ENCODE results near the gene CCDC88A.
"Not testable (repeated sequence)": the region's sequence is repeated elsewhere in the genome, so short reads cannot be mapped to it uniquely, and the experiment has no call there.

CCDC88A gene

DNA sequence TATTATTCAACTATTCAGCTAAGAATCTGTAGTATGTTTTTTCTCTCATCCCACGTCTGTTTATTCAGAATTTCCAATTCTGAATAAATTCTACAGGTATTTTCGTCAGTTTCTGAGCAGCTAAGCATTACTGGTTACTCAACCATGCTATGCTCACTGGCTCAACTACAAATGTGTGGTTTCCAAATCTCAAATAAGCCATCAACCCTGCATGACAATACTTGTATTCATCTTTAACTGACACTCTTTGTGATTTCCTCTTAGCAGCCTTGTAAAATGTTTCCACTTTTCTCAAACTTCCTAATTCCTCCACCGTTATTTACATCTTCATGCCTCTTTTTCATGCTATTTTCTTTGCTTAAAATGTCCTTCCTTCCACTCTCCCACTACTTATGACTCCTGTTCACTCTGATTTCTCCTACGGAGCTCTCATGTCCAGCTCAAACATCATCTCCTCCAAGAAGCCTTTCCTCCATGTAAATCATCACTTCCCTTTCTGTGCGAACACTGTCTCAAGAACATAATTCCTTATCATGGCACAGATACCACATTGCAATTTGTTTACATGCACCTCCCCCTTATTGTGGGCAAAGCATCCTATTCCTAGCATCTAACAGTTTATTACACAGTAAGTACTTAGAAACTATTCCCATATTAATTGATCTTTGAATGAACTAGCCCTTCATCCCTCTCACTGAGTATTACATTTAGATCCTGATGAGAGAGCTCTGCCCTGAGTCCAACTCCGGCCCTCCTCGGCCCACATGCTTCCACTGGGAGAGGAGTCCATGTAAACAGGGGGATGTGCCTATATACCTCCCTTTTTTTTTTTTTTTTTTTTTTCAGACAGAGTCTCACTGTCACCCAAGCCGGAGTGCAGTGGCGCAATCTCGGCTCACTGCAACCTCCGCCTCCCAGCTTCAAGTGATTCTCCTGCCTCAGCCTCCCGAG, 10.5 kb downstream of the CCDC88A start:
- peaks cover 17% of the 10 kb centered on the region for H3K36me3 Mint-ChIP-seq
- peak overlapping the region; percentile 18 for H3K27ac Mint-ChIP-seq
- peak; percentile 62 for ATAC-seq
- H3K27me3 Mint-ChIP-seq, result no peaks in the 10 kb centered on the region
- H3K4me3 Mint-ChIP-seq, result peak overlapping the region; percentile 24
- peaks cover 24% of the 10 kb centered on the region for H3K4me1 Mint-ChIP-seq
- no peaks in the 10 kb centered on the region for H3K9me3 Mint-ChIP-seq

DNA sequence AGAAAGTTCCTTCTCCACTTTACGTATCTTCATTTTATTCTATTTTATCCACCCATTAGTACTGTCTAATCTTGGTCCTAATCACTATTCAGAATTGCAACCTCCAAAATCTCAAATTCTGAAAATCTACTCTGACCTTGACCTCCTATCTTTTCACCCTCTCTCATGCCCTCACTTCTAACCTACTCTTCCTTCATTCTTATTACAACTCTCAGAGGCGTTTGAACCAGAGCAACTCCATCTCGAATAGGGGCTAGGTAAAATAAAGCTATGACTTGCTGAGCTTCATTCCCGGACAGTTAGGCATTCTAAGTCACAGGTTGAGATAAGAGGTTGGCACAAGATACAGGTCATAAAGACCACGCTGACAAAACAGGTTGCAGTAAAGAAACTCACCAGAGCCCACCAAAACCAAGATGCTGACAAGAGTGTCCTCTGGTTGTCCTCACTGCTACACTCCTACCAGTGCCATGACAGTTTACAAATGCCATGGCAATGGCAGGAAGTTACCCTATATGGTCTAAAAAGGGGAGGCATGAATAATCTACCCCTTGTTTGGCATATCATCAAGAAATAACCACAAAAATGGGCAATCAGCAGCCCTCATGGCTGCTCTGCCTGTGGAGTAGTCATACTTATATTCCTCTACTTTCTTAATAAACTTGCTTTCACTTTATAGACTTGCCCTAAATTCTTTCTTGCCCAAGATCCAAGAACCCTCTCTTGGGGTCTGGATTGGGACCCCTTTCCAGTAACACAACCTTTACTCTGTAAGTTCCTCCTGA, 11.4 kb downstream of the CCDC88A start:
- no peaks in the 10 kb centered on the region for H3K9me3 Mint-ChIP-seq
- H3K27ac Mint-ChIP-seq, result peak overlapping the region; percentile 18
- H3K36me3 Mint-ChIP-seq, result peaks cover 17% of the 10 kb centered on the region
- no peaks in the 10 kb centered on the region for H3K27me3 Mint-ChIP-seq
- peaks cover 24% of the 10 kb centered on the region for H3K4me1 Mint-ChIP-seq
- H3K4me3 Mint-ChIP-seq, result peak overlapping the region; percentile 24
- ATAC-seq, result no peak

DNA sequence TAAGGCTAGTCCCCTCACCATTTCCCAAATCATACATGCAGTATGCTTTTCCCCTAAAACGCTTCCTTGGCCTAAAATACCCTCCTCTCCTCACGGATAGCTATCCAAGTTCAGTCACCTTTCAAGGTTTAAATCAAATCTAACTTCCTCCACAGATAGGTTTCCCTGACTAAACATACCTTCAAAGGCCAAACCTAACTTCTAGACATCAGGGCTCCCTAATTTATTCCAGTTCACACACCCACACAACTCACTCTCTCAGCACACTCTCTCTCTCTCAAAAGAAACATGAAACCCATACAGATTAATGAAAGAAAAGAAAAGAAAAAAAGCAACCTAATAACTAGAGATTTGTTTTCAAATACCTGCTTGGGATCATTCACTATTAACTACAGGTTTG, 14.5 kb downstream of the CCDC88A start:
- Mint-ChIP-seq H3K27ac (no peak overlapping the region), H3K9me3 (no peaks in the 10 kb centered on the region), H3K36me3 (peaks cover 17% of the 10 kb centered on the region), H3K4me1 (peaks cover 24% of the 10 kb centered on the region), H3K27me3 (no peaks in the 10 kb centered on the region), H3K4me3 (no peak overlapping the region)
- ATAC-seq, result no peak

DNA sequence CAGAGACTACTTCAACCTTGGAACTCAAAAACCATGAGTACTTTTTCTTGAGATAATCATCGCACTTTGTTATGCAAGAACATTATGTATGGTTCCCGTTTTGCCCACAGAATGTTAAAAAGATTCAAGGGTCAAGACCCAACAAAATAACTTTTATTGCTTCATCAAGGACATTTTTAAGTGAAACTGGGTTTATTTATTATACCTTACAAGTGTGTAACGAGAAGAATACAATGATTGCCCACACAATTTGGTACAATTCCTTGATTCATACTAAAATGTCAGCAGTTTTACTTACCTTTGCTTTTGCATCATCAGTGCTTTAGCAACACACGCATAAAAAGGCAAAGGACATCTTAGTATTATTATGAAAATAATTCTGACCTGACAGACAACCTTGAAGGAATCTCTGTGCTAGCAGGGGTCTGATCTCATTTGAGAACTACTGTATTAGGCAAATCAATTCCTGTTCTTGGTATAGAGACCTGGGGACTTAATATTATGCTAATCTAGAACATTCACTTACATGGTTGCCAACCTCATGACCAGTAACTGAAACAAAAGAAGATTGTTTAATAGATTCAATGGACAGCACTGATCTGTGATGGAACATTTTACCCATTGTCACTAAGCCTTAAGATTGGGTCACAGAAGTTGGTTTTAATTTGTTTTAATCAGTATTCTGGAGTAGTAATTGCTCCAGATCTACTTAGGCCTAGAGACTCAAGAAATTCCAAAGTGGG, 16.2 kb downstream of the CCDC88A start:
- peaks cover 17% of the 10 kb centered on the region for H3K36me3 Mint-ChIP-seq
- H3K9me3 Mint-ChIP-seq, result no peaks in the 10 kb centered on the region
- H3K27me3 Mint-ChIP-seq, result no peaks in the 10 kb centered on the region
- H3K27ac Mint-ChIP-seq, result no peak overlapping the region
- no peak overlapping the region for H3K4me3 Mint-ChIP-seq
- no peak for ATAC-seq
- H3K4me1 Mint-ChIP-seq, result peaks cover 13% of the 10 kb centered on the region

DNA sequence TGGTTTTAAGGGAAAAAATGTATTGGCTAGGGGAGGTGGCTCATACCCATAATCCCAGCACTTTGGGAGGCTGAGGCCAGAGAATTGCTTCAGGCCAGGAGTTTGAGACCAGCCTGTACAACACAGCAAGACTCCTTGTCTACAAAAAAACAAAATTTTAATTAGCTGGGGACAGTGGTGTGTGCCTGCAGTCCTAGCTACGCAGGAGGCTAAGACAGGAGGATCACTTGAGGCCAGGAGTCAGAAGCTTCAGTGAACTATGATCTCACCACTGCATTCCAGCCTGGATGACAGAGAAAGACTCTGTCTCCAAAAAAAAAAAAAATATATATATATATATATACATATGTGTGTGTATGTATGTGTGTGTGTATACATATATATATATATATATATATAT, 18.5 kb downstream of the CCDC88A start:
- no peaks in the 10 kb centered on the region for H3K9me3 Mint-ChIP-seq
- H3K4me1 Mint-ChIP-seq, result peaks cover 6% of the 10 kb centered on the region
- no peak for ATAC-seq
- H3K36me3 Mint-ChIP-seq, result peaks cover 12% of the 10 kb centered on the region
- no peak overlapping the region for H3K4me3 Mint-ChIP-seq
- H3K27ac Mint-ChIP-seq, result no peak overlapping the region
- H3K27me3 Mint-ChIP-seq, result no peaks in the 10 kb centered on the region

DNA sequence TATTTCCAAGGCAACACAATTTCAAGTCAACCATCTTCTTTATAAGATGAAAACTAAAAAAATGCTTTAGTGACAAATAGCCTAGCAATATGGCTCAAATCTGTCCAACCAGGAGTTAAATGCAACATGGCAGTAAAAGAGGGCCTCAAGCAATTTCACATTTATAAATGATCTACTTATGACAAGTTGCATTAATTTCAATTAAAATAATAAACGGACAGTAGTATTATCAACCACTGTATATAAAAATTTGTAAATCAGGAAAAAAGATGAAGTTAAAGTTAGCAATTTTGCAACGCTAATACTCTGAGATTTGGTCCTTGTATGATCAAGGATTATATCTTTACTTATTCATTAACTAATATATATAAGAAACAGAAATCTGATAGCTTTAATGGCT, 19.3 kb downstream of the CCDC88A start:
- Mint-ChIP-seq H3K27me3 (no peaks in the 10 kb centered on the region), H3K27ac (no peak overlapping the region), H3K4me1 (peaks cover 5% of the 10 kb centered on the region), H3K36me3 (peaks cover 10% of the 10 kb centered on the region), H3K4me3 (no peak overlapping the region), H3K9me3 (no peaks in the 10 kb centered on the region)
- no peak for ATAC-seq

DNA sequence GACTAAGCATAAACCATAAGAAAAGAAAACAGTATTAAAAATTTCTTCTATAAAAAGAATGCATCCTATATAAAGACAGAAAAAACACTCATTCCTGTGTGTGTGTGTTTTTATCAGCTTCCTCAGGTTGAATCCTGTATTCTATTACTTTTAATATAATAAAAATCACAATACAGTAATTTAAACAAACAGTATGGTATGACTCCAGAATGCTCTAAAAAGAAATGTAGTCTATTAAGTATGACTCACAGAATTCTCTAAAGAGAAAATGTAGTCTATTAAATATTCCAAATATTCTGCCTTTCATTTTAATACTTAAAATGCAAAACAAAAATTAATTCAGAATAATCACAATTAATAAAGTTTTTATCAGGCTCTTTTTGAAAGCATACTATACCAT, 19.8 kb downstream of the CCDC88A start:
- Mint-ChIP-seq H3K9me3 (no peaks in the 10 kb centered on the region), H3K27me3 (no peaks in the 10 kb centered on the region), H3K27ac (no peak overlapping the region), H3K4me3 (no peak overlapping the region), H3K4me1 (no peaks in the 10 kb centered on the region), H3K36me3 (peaks cover 6% of the 10 kb centered on the region)
- ATAC-seq, result no peak

DNA sequence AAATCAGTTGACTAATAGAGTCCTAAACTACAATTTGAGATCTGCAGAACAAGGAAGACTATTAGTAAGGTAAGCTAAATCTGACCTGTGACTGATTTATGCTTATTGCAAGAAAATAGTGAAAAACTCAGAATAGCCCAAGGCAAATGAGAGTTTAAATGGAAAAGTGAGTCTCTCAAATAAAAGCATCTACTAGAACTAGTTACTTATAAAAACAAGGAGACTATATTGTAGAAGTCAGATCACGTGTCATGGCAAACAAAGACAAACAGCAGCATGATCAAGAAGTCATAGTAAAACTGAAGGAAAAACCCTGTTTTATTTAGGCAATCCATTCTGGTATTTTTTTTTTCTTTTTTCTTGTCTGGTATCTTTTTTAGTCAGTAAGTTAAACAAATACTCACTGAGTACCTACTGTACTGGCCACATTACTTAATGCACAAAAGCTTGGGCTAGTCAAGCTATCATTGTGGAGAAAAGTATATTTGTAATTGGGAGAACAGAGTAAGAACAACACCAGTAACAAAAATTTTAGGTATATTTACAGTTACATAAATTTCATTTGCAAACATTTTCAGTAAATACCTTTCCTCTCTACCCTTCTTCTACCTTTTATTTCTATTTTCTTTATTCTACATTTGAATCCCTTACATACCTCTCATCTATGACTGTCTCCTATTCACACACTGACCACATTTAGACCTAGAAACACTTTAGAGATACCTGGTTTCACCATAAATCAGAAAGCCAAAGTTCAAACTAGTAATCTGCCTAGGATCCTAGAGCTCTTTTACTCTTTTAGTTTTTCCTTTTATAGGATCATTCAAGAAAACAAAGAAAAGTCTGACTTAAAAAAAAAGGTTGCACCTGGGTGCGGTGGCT, 23.7 kb downstream of the CCDC88A start:
- no peaks in the 10 kb centered on the region for H3K27me3 Mint-ChIP-seq
- H3K4me3 Mint-ChIP-seq, result no peak overlapping the region
- peaks cover 3% of the 10 kb centered on the region for H3K9me3 Mint-ChIP-seq
- H3K27ac Mint-ChIP-seq, result no peak overlapping the region
- no peaks in the 10 kb centered on the region for H3K4me1 Mint-ChIP-seq
- no peak for ATAC-seq
- peaks cover 8% of the 10 kb centered on the region for H3K36me3 Mint-ChIP-seq

DNA sequence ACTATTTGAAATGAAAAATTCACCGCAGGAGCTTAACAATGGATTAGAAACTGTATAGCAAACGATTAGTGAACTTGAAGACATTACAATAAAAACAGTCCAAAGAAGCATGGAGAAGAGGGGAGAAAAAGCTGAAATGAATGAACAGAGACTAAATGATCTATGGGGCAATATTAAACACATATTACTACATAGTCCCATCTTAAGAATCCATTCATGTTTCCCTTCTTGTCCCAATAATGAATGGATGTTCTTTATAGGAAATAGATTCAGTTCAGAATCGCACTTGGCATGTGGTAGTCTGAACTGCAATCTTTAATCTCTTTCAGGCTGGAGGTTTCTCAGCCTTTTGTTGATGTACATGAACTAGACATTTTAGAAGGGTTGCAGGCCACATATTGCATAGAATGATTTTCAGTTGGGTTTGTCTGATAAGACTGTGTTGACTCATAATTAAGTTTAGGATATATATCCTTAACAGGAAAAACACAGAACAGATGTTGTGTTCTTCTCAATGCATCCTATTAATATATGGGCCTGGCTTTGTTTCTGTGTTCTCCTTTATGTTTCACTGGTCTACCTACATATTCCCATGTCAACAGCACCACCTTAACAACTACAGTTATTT, 27.9 kb downstream of the CCDC88A start:
- Mint-ChIP-seq H3K4me1 (no peaks in the 10 kb centered on the region), H3K36me3 (peaks cover 14% of the 10 kb centered on the region), H3K9me3 (peaks cover 8% of the 10 kb centered on the region), H3K27me3 (no peaks in the 10 kb centered on the region), H3K4me3 (no peak overlapping the region), H3K27ac (no peak overlapping the region)
- ATAC-seq, result no peak

DNA sequence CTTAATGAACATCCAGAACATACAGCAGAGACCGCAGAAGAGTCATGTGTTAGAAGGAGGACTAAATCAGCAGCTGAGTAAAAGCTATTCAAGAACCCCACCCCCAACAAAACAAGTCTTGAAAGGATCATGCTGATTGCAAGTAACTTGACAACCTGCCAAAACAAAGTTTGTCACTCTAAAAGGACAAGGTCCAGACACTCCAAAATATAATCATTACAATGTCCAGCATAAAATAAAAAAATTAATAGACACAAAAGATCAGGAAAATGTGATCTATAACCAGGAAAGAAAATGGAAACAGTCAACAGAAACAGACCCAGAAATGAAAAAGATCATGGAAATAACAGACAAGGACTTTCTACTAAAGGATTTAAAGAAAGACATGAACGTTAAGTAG, 28.5 kb downstream of the CCDC88A start:
- Mint-ChIP-seq H3K27me3 (no peaks in the 10 kb centered on the region), H3K9me3 (peaks cover 8% of the 10 kb centered on the region), H3K27ac (no peak overlapping the region), H3K4me3 (no peak overlapping the region), H3K4me1 (no peaks in the 10 kb centered on the region), H3K36me3 (peaks cover 14% of the 10 kb centered on the region)
- no peak for ATAC-seq

DNA sequence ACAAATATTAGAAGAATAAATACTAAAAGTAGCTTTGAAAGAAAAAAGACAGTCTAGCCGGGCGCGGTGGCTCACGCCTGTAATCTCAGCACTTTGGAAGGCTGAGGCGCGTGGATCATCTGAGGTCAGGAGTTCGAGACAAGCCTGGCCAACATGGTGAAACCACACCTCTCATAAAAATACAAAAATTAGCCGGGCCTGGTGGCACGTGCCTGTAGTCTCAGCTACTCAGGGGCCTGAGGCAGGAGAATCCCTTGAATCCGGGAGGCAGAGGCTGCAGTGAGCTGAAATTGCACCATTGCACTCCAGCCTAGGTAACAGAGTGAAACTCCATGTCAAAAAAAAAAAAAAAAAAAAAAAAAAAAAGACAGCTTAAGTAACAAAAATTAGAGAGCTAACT, 34.1 kb downstream of the CCDC88A start:
- not testable (repeated sequence) for H3K36me3 Mint-ChIP-seq, H3K27me3 Mint-ChIP-seq, H3K4me1 Mint-ChIP-seq, H3K27ac Mint-ChIP-seq, H3K9me3 Mint-ChIP-seq, ATAC-seq, H3K4me3 Mint-ChIP-seq

DNA sequence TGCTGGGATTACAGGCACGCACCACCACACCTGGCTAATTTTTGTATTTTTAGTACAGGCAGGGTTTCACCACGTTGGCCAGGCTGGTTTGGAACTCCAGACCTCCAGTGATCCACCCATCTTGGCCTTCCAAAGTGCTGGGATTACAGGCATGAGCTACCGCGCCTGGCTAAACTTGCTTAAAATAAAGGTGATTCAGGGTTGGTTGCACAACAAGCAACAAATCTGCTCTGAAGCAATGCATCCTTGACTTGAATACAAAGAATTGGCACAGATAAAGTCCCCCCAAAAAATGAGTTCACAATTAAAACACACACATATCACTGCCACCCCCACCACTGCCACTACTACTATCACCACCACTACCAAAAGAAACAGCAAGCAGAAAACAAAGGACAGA, 34.9 kb downstream of the CCDC88A start:
- H3K4me3 Mint-ChIP-seq, result no peak overlapping the region
- no peaks in the 10 kb centered on the region for H3K36me3 Mint-ChIP-seq
- H3K27me3 Mint-ChIP-seq, result no peaks in the 10 kb centered on the region
- H3K9me3 Mint-ChIP-seq, result no peaks in the 10 kb centered on the region
- ATAC-seq, result no peak
- H3K27ac Mint-ChIP-seq, result no peak overlapping the region
- no peaks in the 10 kb centered on the region for H3K4me1 Mint-ChIP-seq

DNA sequence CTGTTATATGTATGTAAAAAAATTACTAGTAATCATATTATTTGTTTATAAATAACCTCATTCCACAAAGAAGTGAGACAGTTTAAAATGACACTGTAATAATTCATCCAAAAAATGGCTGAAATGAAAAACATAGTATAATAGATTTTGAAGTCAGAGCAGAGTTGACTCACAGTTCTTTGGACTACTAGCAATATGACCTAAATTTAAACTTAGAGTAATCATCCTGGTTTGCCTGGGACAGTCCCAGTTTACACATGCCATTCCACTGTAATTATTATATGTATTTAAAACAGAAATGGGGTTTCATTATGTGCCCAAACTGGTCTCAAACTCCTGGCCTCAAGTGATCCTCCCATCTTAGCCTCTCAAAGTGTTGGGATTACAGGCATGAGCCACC, 48.3 kb downstream of the CCDC88A start:
- no peak overlapping the region for H3K27ac Mint-ChIP-seq
- no peaks in the 10 kb centered on the region for H3K9me3 Mint-ChIP-seq
- peaks cover 9% of the 10 kb centered on the region for H3K36me3 Mint-ChIP-seq
- no peaks in the 10 kb centered on the region for H3K4me1 Mint-ChIP-seq
- ATAC-seq, result no peak
- H3K4me3 Mint-ChIP-seq, result no peak overlapping the region
- H3K27me3 Mint-ChIP-seq, result no peaks in the 10 kb centered on the region

DNA sequence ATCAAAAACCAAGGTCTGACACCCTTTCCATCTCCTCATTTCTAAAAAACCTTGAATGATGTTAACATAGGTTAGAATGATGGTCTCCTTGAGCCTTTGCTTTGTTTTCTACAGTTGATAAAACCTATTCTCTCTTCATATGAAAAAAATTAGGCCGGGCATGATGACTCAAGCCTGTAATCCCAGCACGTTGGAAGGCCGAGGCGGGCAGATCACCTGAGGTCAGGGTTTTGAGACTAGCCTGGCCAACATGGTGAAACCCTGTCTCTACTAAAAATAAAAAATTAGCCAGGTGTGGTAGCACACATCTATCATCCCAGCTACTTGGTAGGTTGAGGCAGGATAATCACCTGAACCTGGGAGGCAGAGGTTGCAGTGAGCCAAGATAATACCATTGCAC, 49.4 kb downstream of the CCDC88A start:
- H3K27me3 Mint-ChIP-seq, result no peaks in the 10 kb centered on the region

More for the DNA sequence above, 49.4 kb downstream of the CCDC88A start:
- no peak for ATAC-seq
- Mint-ChIP-seq H3K4me3 (no peak overlapping the region), H3K4me1 (peaks cover 5% of the 10 kb centered on the region), H3K36me3 (peaks cover 9% of the 10 kb centered on the region), H3K27ac (no peak overlapping the region), H3K9me3 (no peaks in the 10 kb centered on the region)
